ENCODE data around the gene SLU7. TPM values are rescaled to one million over a fixed set of nuclear protein-coding genes. Genes with fewer than 3 reads are reported as not detected.

The SLU7 gene
- polyA plus RNA-seq, 2 donors = 22.8 to 23.9 TPM

- Histone ChIP-seq H3K4me1 (ENCODE audit: control insufficient read depth in 2 of 2, insufficient read depth in 2 of 2, low read length in 1 of 2) (no peaks in the 10 kb centered on the region), H3K27ac (ENCODE audit: low read depth in 2 of 2, low read length in 1 of 2) (no peak overlapping the region), H3K36me3 (ENCODE audit: control insufficient read depth in 2 of 2, insufficient read depth in 2 of 2, low read length in 1 of 2) (no peaks in the 10 kb centered on the region), H3K27me3 (ENCODE audit: control insufficient read depth in 1 of 2, insufficient read depth in 2 of 2, low read length in 2 of 2) (no peaks in the 10 kb centered on the region), H3K4me3 (ENCODE audit: low read depth in 1 of 2, low read length in 2 of 2) (no peak overlapping the region), H3K9me3 (ENCODE audit: control insufficient read depth in 2 of 2, insufficient read depth in 1 of 2, low read depth in 1 of 2, low read length in 1 of 2) (no peaks in the 10 kb centered on the region)
- WGBS, 2 donors = 82 to 86% methylated on average over 2 of the region's 2 CpGs
These were observed 43.3 kb upstream of the SLU7 start for GRCh38 chr5:160462167-160462566.

GRCh38 chr5:160461378-160461777 lies 42.5 kb upstream of the SLU7 start:
- Histone ChIP-seq H3K27me3 (ENCODE audit: control insufficient read depth in 1 of 2, insufficient read depth in 2 of 2, low read length in 2 of 2) (no peaks in the 10 kb centered on the region), H3K9me3 (ENCODE audit: control insufficient read depth in 2 of 2, insufficient read depth in 1 of 2, low read depth in 1 of 2, low read length in 1 of 2) (no peaks in the 10 kb centered on the region), H3K27ac (ENCODE audit: low read depth in 2 of 2, low read length in 1 of 2) (no peak overlapping the region), H3K4me1 (ENCODE audit: control insufficient read depth in 2 of 2, insufficient read depth in 2 of 2, low read length in 1 of 2) (no peaks in the 10 kb centered on the region), H3K36me3 (ENCODE audit: control insufficient read depth in 2 of 2, insufficient read depth in 2 of 2, low read length in 1 of 2) (no peaks in the 10 kb centered on the region), H3K4me3 (ENCODE audit: low read depth in 1 of 2, low read length in 2 of 2) (no peak overlapping the region)
- WGBS, 2 donors = 90 to 97% methylated on average over 6 of the region's 6 CpGs

DNA sequence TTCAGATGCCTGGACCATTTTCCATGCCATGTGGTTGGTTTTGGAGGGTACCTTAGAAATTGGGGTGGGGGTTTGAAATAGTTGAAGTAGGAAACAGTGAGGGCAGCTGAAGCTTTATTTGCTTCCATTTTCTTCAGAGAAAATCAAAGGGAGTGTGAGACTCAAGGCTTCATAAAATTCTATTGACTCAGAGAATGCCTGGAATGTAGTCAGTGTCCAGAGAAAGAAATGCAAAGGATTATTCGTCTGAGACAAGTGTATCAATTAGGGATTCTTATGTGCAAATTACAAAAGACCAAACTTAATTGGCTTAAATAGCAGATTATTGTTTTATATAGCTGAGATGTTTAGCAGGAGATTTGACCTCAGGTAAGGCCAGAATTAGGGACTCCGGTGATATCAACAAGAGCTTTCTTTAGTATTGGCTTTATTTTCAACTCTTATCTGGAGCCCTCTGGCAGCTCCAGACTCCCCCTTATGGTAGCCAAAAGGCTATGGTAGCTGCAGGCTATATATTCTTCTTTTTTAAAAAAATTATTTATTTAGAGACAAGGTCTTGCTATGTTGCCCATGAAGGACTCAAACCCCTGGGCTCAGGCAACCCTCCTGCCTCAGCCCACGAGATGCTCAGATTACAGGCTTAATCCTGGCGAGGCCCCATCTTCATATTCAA lies 41.6 kb upstream of the SLU7 start:
- Histone ChIP-seq H3K27me3 (ENCODE audit: control insufficient read depth in 1 of 2, insufficient read depth in 2 of 2, low read length in 2 of 2) (no peaks in the 10 kb centered on the region), H3K9me3 (ENCODE audit: control insufficient read depth in 2 of 2, insufficient read depth in 1 of 2, low read depth in 1 of 2, low read length in 1 of 2) (no peaks in the 10 kb centered on the region), H3K4me1 (ENCODE audit: control insufficient read depth in 2 of 2, insufficient read depth in 2 of 2, low read length in 1 of 2) (no peaks in the 10 kb centered on the region), H3K4me3 (ENCODE audit: low read depth in 1 of 2, low read length in 2 of 2) (no peak overlapping the region), H3K27ac (ENCODE audit: low read depth in 2 of 2, low read length in 1 of 2) (no peak overlapping the region), H3K36me3 (ENCODE audit: control insufficient read depth in 2 of 2, insufficient read depth in 2 of 2, low read length in 1 of 2) (no peaks in the 10 kb centered on the region)
- 90 to 92% methylated on average over 4 of the region's 4 CpGs for WGBS, 2 donors

GRCh38 chr5:160458806-160459800 lies 40.2 kb upstream of the SLU7 start:
- no peaks in the 10 kb centered on the region for H3K27me3 ChIP-seq (ENCODE audit: control insufficient read depth in 1 of 2, insufficient read depth in 2 of 2, low read length in 2 of 2)
- WGBS, 2 donors = 81 to 83% methylated on average over 8 of the region's 8 CpGs
- H3K27ac ChIP-seq (ENCODE audit: low read depth in 2 of 2, low read length in 1 of 2) = no peak overlapping the region
- no peak overlapping the region for H3K4me3 ChIP-seq (ENCODE audit: low read depth in 1 of 2, low read length in 2 of 2)
- H3K4me1 ChIP-seq (ENCODE audit: control insufficient read depth in 2 of 2, insufficient read depth in 2 of 2, low read length in 1 of 2) = no peaks in the 10 kb centered on the region
- no peaks in the 10 kb centered on the region for H3K9me3 ChIP-seq (ENCODE audit: control insufficient read depth in 2 of 2, insufficient read depth in 1 of 2, low read depth in 1 of 2, low read length in 1 of 2)
- H3K36me3 ChIP-seq (ENCODE audit: control insufficient read depth in 2 of 2, insufficient read depth in 2 of 2, low read length in 1 of 2) = no peaks in the 10 kb centered on the region

- no peaks in the 10 kb centered on the region for H3K9me3 ChIP-seq (ENCODE audit: control insufficient read depth in 2 of 2, insufficient read depth in 1 of 2, low read depth in 1 of 2, low read length in 1 of 2)
- no peaks in the 10 kb centered on the region for H3K4me1 ChIP-seq (ENCODE audit: control insufficient read depth in 2 of 2, insufficient read depth in 2 of 2, low read length in 1 of 2)
- no peaks in the 10 kb centered on the region for H3K27me3 ChIP-seq (ENCODE audit: control insufficient read depth in 1 of 2, insufficient read depth in 2 of 2, low read length in 2 of 2)
- H3K36me3 ChIP-seq (ENCODE audit: control insufficient read depth in 2 of 2, insufficient read depth in 2 of 2, low read length in 1 of 2) = no peaks in the 10 kb centered on the region
- 58 to 63% methylated on average over 5 of the region's 5 CpGs for WGBS, 2 donors
- no peak overlapping the region for H3K4me3 ChIP-seq (ENCODE audit: low read depth in 1 of 2, low read length in 2 of 2)
- H3K27ac ChIP-seq (ENCODE audit: low read depth in 2 of 2, low read length in 1 of 2) = no peak overlapping the region
These were observed 38.4 kb upstream of the SLU7 start for GRCh38 chr5:160457252-160457651.

DNA sequence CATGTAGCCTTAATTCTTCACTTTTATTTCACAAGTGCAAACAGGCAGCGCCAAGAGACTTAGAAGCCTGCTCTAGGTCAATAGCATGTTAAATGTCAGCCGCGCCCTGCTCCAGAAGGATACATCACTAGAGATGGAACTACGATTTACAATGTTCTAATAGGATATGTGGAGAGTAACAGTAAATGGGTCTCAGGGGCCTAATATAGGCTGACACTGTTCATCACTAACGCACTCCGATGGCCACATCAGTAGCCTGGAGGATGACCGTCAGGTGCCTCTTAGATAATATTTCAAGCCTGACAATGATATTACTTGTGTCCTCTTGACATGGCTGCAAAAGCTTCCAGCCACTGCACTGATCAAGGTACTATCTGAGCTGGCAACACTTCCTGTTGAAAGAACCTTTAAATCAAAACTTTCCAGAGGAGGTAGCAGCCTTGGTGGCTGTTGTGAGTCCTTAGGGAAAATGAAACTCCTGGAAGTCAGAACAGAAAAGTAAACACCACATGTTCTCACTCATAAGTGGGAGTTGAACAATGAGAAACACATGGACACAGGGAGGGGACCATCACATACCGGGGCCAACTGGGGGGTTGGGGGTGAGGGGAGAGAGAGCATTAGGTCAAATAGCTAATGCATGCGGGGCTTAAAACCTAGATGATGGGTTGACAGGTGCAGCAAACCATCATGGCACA lies 37.7 kb upstream of the SLU7 start:
- 83 to 84% methylated on average over 9 of the region's 9 CpGs for WGBS, 2 donors
- no peak overlapping the region for H3K27ac ChIP-seq (ENCODE audit: low read depth in 2 of 2, low read length in 1 of 2)

GRCh38 chr5:160455600-160455999 lies 36.7 kb upstream of the SLU7 start:
- no peak overlapping the region for H3K27ac ChIP-seq (ENCODE audit: low read depth in 2 of 2, low read length in 1 of 2)
- H3K27me3 ChIP-seq (ENCODE audit: control insufficient read depth in 1 of 2, insufficient read depth in 2 of 2, low read length in 2 of 2) = no peaks in the 10 kb centered on the region
- no peaks in the 10 kb centered on the region for H3K36me3 ChIP-seq (ENCODE audit: control insufficient read depth in 2 of 2, insufficient read depth in 2 of 2, low read length in 1 of 2)
- no peak overlapping the region for H3K4me3 ChIP-seq (ENCODE audit: low read depth in 1 of 2, low read length in 2 of 2)
- H3K4me1 ChIP-seq (ENCODE audit: control insufficient read depth in 2 of 2, insufficient read depth in 2 of 2, low read length in 1 of 2) = no peaks in the 10 kb centered on the region
- H3K9me3 ChIP-seq (ENCODE audit: control insufficient read depth in 2 of 2, insufficient read depth in 1 of 2, low read depth in 1 of 2, low read length in 1 of 2) = no peaks in the 10 kb centered on the region
- 82 to 84% methylated on average over 4 of the region's 4 CpGs for WGBS, 2 donors

More for the DNA sequence above, 37.7 kb upstream of the SLU7 start:
- Histone ChIP-seq H3K4me1 (ENCODE audit: control insufficient read depth in 2 of 2, insufficient read depth in 2 of 2, low read length in 1 of 2) (no peaks in the 10 kb centered on the region), H3K4me3 (ENCODE audit: low read depth in 1 of 2, low read length in 2 of 2) (no peak overlapping the region), H3K27me3 (ENCODE audit: control insufficient read depth in 1 of 2, insufficient read depth in 2 of 2, low read length in 2 of 2) (no peaks in the 10 kb centered on the region), H3K36me3 (ENCODE audit: control insufficient read depth in 2 of 2, insufficient read depth in 2 of 2, low read length in 1 of 2) (no peaks in the 10 kb centered on the region), H3K9me3 (ENCODE audit: control insufficient read depth in 2 of 2, insufficient read depth in 1 of 2, low read depth in 1 of 2, low read length in 1 of 2) (no peaks in the 10 kb centered on the region)

- no peak overlapping the region for H3K4me3 ChIP-seq (ENCODE audit: low read depth in 1 of 2, low read length in 2 of 2)
- H3K27ac ChIP-seq (ENCODE audit: low read depth in 2 of 2, low read length in 1 of 2) = no peak overlapping the region
- no peaks in the 10 kb centered on the region for H3K36me3 ChIP-seq (ENCODE audit: control insufficient read depth in 2 of 2, insufficient read depth in 2 of 2, low read length in 1 of 2)
- H3K9me3 ChIP-seq (ENCODE audit: control insufficient read depth in 2 of 2, insufficient read depth in 1 of 2, low read depth in 1 of 2, low read length in 1 of 2) = no peaks in the 10 kb centered on the region
- 74 to 81% methylated on average over 1 of the region's 1 CpG for WGBS, 2 donors
- no peaks in the 10 kb centered on the region for H3K4me1 ChIP-seq (ENCODE audit: control insufficient read depth in 2 of 2, insufficient read depth in 2 of 2, low read length in 1 of 2)
- no peaks in the 10 kb centered on the region for H3K27me3 ChIP-seq (ENCODE audit: control insufficient read depth in 1 of 2, insufficient read depth in 2 of 2, low read length in 2 of 2)
These were observed 34.9 kb upstream of the SLU7 start for GRCh38 chr5:160453751-160454150.

- Histone ChIP-seq H3K27ac (ENCODE audit: low read depth in 2 of 2, low read length in 1 of 2) (no peak overlapping the region), H3K36me3 (ENCODE audit: control insufficient read depth in 2 of 2, insufficient read depth in 2 of 2, low read length in 1 of 2) (no peaks in the 10 kb centered on the region), H3K27me3 (ENCODE audit: control insufficient read depth in 1 of 2, insufficient read depth in 2 of 2, low read length in 2 of 2) (no peaks in the 10 kb centered on the region), H3K4me3 (ENCODE audit: low read depth in 1 of 2, low read length in 2 of 2) (no peak overlapping the region), H3K9me3 (ENCODE audit: control insufficient read depth in 2 of 2, insufficient read depth in 1 of 2, low read depth in 1 of 2, low read length in 1 of 2) (no peaks in the 10 kb centered on the region), H3K4me1 (ENCODE audit: control insufficient read depth in 2 of 2, insufficient read depth in 2 of 2, low read length in 1 of 2) (no peaks in the 10 kb centered on the region)
- 43 to 53% methylated on average over 6 of the region's 6 CpGs for WGBS, 2 donors
These were observed 33.9 kb upstream of the SLU7 start for GRCh38 chr5:160452795-160453194.
